A673 (cell line): Measurements from ENCODE around the gene BTBD16. TPM values are rescaled to one million over a fixed set of nuclear protein-coding genes. Genes with fewer than 3 reads are reported as not detected.

ENCODE experiments used
- BruUV-seq: library from RNA; stranded (reverse); fragments of 400-500 nt; replicated peaks from 2 replicates; lab custom pipeline; 2021; lab: Mats Ljungman, UMichigan
- CTCF ChIA-PET: fragments of 300-600 bp; sonication (Branson Sonifier 250); formaldehyde crosslinking; loops from one replicate; lab custom pipeline; 2022; ENCODE audit warnings: antibody characterized with exemption; lab: Charles Lee
- POLR2A ChIA-PET: fragments of 300-600 bp; sonication (Branson Sonifier 250); formaldehyde crosslinking; loops from one replicate; lab custom pipeline; 2022; ENCODE audit warnings: antibody characterized with exemption; ENCODE audit not compliant: low non-redundant PET; lab: Charles Lee
- DNase-seq: peaks from one replicate; pipeline ENCODE4 v3.0.0-alpha.2; 2015; ENCODE audit warnings: low spot score
- H3K27ac ChIP-seq: fragments of 200-600 bp; sonication (generic); 2 replicates; pipeline ENCODE4 v1.5.1; 2016; ENCODE audit warnings: mixed run types, low read depth, mild to moderate bottlenecking, mixed read lengths, antibody characterized with exemption, low read length; ENCODE audit not compliant: poor library complexity, severe bottlenecking
- H3K27me3 ChIP-seq: fragments of 200-600 bp; sonication (generic); replicated peaks from 2 replicates; pipeline ENCODE4 v1.6.1; 2017; ENCODE audit warnings: mixed run types, low read depth, mild to moderate bottlenecking, mixed read lengths, antibody characterized with exemption, low read length; ENCODE audit not compliant: insufficient read depth, poor library complexity
- H3K36me3 ChIP-seq: fragments of 200-600 bp; sonication (generic); 2 replicates; pipeline ENCODE4 v1.6.1; 2016; ENCODE audit warnings: mixed run types, mild to moderate bottlenecking, mixed read lengths, antibody characterized with exemption, low read length; ENCODE audit not compliant: insufficient read depth, poor library complexity, severe bottlenecking
- H3K4me1 ChIP-seq: fragments of 200-600 bp; sonication (generic); 2 replicates; pipeline ENCODE4 v1.6.1; 2017; ENCODE audit warnings: mixed run types, mild to moderate bottlenecking, mixed read lengths, antibody characterized with exemption, low read length; ENCODE audit not compliant: insufficient read depth, poor library complexity, severe bottlenecking
- H3K4me3 ChIP-seq: fragments of 200-600 bp; sonication (generic); 2 replicates; pipeline ENCODE4 v1.5.1; 2016; ENCODE audit warnings: low read depth, mixed run types, mild to moderate bottlenecking, mixed read lengths, low read length; ENCODE audit not compliant: poor library complexity, severe bottlenecking
- H3K9me3 ChIP-seq: fragments of 200-600 bp; sonication (generic); 2 replicates; pipeline ENCODE4 v1.6.1; 2016; ENCODE audit warnings: mixed run types, low read depth, mild to moderate bottlenecking, mixed read lengths, antibody characterized with exemption, low read length; ENCODE audit not compliant: poor library complexity, severe bottlenecking
- EZH2 ChIP-seq: fragments of 200-600 bp; sonication (generic); IDR thresholded peaks from 2 replicates; pipeline ENCODE4 v1.6.1; 2017; ENCODE audit warnings: borderline replicate concordance, low read depth, mild to moderate bottlenecking, mixed read lengths, antibody characterized with exemption, low read length; ENCODE audit not compliant: poor library complexity, severe bottlenecking
- intact Hi-C: fragments of 100-400 bp; cut with micrococcal nuclease; formaldehyde crosslinking; loops from one replicate; pipeline ENCODE4 v1.10.0; 2022; ENCODE audit not compliant: unreplicated experiment
- total RNA-seq: library from RNA; stranded (reverse); gene quantifications from 2 replicates; pipeline ENCODE4 v1.2.3, GENCODE V29; 2021
- TF ChIP-seq, protein P1 (sequence below): fragments of 300-800, 200-600 bp; sonication (generic); conservative IDR thresholded peaks from 2 replicates; pipeline ENCODE4 v1.5.1; 2017; ENCODE audit warnings: low read depth, mild to moderate bottlenecking, antibody characterized with exemption, low read length, moderate library complexity, mixed read lengths

Gene BTBD16
- total RNA-seq, 1 experiment from 2014 or later: not detected

DNA sequence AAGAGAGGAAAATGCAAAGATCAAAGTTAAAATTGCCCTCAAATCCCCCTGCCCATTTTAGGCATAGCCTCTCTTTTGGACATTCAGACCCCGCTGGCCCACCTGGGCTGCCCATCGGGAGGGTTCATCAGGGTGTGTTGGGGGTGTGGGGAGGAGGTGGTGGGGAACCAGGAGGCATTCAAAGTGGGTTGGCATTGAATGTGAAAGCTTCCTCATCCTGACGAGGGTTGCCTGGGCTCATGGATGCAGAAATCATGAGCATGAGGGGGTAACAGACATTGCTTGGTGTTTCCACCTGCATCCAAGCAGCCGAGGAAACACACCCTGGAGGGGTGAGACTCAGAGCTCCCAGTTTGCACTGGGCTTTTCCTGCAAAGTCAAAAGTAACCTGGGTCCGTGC lies 20.6 kb downstream of the BTBD16 start:
- H3K27me3 ChIP-seq: no peaks in the 10 kb centered on the region
- no peak overlapping the region for H3K4me3 ChIP-seq
- POLR2A ChIA-PET: no interaction called here
- intact Hi-C loops: no loop called here
- TF ChIP-seq, protein P1, sequence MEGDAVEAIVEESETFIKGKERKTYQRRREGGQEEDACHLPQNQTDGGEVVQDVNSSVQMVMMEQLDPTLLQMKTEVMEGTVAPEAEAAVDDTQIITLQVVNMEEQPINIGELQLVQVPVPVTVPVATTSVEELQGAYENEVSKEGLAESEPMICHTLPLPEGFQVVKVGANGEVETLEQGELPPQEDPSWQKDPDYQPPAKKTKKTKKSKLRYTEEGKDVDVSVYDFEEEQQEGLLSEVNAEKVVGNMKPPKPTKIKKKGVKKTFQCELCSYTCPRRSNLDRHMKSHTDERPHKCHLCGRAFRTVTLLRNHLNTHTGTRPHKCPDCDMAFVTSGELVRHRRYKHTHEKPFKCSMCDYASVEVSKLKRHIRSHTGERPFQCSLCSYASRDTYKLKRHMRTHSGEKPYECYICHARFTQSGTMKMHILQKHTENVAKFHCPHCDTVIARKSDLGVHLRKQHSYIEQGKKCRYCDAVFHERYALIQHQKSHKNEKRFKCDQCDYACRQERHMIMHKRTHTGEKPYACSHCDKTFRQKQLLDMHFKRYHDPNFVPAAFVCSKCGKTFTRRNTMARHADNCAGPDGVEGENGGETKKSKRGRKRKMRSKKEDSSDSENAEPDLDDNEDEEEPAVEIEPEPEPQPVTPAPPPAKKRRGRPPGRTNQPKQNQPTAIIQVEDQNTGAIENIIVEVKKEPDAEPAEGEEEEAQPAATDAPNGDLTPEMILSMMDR: no peak
- TF ChIP-seq EZH2: no peak
- no peaks in the 10 kb centered on the region for H3K9me3 ChIP-seq
- BruUV-seq: no TSS peak
- H3K27ac ChIP-seq: no peak overlapping the region
- DNase-seq: no peak
- CTCF ChIA-PET: no interaction called here
- peaks cover 6% of the 10 kb centered on the region for H3K4me1 ChIP-seq
- no peaks in the 10 kb centered on the region for H3K36me3 ChIP-seq

DNA sequence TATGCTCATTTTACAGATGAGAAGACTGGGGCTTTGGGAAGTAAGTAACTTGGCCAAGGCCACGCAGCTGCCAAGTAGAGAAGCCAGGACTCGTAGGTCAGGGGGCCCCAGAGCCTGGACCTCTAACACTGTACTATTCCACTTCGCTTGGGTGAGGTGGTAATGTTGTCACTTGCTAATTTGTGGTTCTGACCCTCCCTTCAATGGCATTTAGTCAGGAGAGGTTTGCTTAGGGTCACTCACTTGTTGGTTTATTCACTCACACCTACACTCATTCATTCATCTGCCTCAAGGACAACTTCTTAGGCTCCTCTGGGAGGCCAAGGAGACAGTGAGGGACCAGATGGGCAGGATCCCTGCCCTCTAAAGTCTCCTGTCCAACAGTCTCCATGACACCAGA lies 21.3 kb downstream of the BTBD16 start:
- Histone ChIP-seq H3K27me3 (no peaks in the 10 kb centered on the region), H3K27ac (no peak overlapping the region), H3K4me1 (peaks cover 2% of the 10 kb centered on the region), H3K36me3 (no peaks in the 10 kb centered on the region), H3K9me3 (no peaks in the 10 kb centered on the region), H3K4me3 (no peak overlapping the region)
- no peak for TF ChIP-seq EZH2
- TF ChIP-seq, protein P1: no peak
- BruUV-seq: no TSS peak
- ChIA-PET POLR2A (no interaction called here), CTCF (interaction anchor here (1.1 kb wide), 1 partner anchor 13 kb away, joined by 3 read pairs; no protein-coding TSS in a partner anchor)
- intact Hi-C loops: no loop called here
- no peak for DNase-seq

DNA sequence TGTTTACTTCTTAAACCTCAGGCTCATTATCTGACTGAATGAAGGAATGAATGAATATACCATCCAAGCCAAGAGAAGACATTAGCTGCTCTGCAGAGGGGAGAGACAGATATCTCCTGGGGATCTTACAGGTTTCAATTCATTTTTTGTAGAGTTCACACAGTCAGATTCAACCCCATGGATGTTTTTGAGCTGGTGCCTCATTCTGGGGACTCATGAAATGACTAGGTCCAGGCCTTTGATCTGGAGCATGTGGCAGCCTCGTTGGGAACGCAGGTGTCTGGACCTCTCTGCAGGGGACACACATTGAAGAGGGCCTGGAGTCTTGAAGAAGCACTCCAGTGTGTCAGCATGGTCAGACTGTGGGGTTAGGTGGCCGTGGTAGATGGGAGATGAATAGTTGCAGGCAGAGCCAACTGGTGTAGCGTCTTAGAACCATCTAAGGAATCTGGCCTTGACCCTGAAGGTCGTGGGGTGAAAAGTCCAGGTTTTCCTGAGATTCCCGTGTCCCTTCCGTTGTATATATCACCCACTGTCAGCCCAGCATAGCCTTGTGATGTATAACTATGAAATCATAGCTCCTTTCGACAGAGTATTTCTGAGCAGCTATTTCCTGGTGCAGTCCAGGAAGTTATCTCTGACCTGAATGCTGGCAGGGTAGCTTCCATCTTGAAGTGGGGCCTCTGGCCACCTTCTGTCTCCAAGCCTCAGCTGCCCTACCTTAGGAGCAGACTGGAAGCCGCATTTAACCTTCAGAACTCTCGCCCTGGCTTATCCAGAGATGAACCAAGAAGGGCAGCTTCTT lies 22.3 kb downstream of the BTBD16 start:
- Histone ChIP-seq H3K27me3 (no peaks in the 10 kb centered on the region), H3K36me3 (no peaks in the 10 kb centered on the region), H3K27ac (no peak overlapping the region), H3K4me1 (no peaks in the 10 kb centered on the region), H3K9me3 (no peaks in the 10 kb centered on the region), H3K4me3 (no peak overlapping the region)
- no TSS peak for BruUV-seq
- DNase-seq: no peak
- intact Hi-C loops: no loop called here
- ChIA-PET CTCF (interaction anchor here (0.6 to 1.1 kb wide), 2 partner anchors 9 to 14 kb away, joined by 3 to 9 read pairs; no protein-coding TSS in a partner anchor), POLR2A (no interaction called here)
- no peak for TF ChIP-seq EZH2
- TF ChIP-seq, protein P1: no peak
